Ovary (tissue), 9 donors: ENCODE measurements around the gene SNX5. TPM values are rescaled to one million over a fixed set of nuclear protein-coding genes. Genes with fewer than 3 reads are reported as not detected.

Source experiments
- DNase-seq, 5 donors: peaks; one replicate each; pipeline ENCODE4 v3.0.0-alpha.2; 2019 to 2020
- H3K27ac ChIP-seq, 2 donors: fragments of 200-600 bp; one replicate each; pipeline versions ENCODE4 v1.5.1 to v1.8.0; 2019 to 2022
- H3K27me3 ChIP-seq: fragments of 200-600 bp; one replicate; pipeline ENCODE4 v1.8.0; 2022
- H3K36me3 ChIP-seq: fragments of 200-600 bp; sonication (generic); one replicate; pipeline ENCODE4 v1.5.1; 2019
- H3K4me1 ChIP-seq: one replicate; pipeline ENCODE4 v1.8.1; 2013; ENCODE audit warnings: mild to moderate bottlenecking, moderate library complexity; ENCODE audit not compliant: insufficient read depth
- H3K4me3 ChIP-seq: fragments of 200-600 bp; sonication (generic); one replicate; pipeline ENCODE4 v1.5.1; 2017
- H3K9me3 ChIP-seq, 2 donors: fragments of 200-600 bp in 1 of 2; sonication (generic) in 1 of 2; one replicate each; pipeline versions ENCODE4 v1.5.1 to v1.8.1; 2013 to 2019; ENCODE audit warnings: mild to moderate bottlenecking in 1 of 2, moderate library complexity in 1 of 2
- CTCF ChIP-seq, 3 donors: fragments of 450-650 bp in 2 of 3; fragments of 200-600 bp in 1 of 3; IDR thresholded peaks; one replicate each; pipeline versions ENCODE4 v1.5.1 to v1.8.0; 2016 to 2022; ENCODE audit warnings: antibody characterized with exemption in 3 of 3, mild to moderate bottlenecking in 1 of 3
- EP300 ChIP-seq: sonication (generic); formaldehyde crosslinking; IDR thresholded peaks from one replicate; pipeline ENCODE4 v1.6.1; 2017; ENCODE audit warnings: antibody characterized with exemption
- POLR2A ChIP-seq: fragments of 450-650 bp; IDR thresholded peaks from one replicate; pipeline ENCODE4 v1.6.1; 2017; ENCODE audit warnings: antibody characterized with exemption, mild to moderate bottlenecking, moderate library complexity
- WGBS, 3 donors: extraction: QIAGEN DNeasy Blood & Tissue Kit in 1 of 3; methylation state at CpG; one replicate each; pipeline versions ENCODE4 v1.1.5 to v1.1.7; 2013 to 2017; 5-methylcytosine and 5-hydroxymethylcytosine counted together
- intact Hi-C, 4 donors: fragments of 100-400 bp; cut with DNase I; formaldehyde crosslinking; loops; one replicate each; pipeline versions ENCODE4 v1.11.0 to v1.15.1; 2022 to 2023
- polyA plus RNA-seq, 2 donors: library from polyadenylated mRNA; stranded (reverse); fragments of 200-250 nt in 1 of 2; fragments of 350-450 nt in 1 of 2; fragmentation: Illumina TruSeq in 1 of 2; extraction: RNeasy Lipid Tissue Mini Kit (QIAGEN cat#74804) in 1 of 2; gene quantifications; one replicate each; pipeline ENCODE4 v1.2.3, GENCODE V29; 2013 to 2014
- total RNA-seq, 7 donors: library from RNA; depleted of rRNA in 2 of 7; stranded (reverse); fragments of >200 nt in 2 of 7; fragmentation: NEBNext Ultra II Directional in 3 of 7; extraction: Animal tissue kit (Norgen Biotek cat#: 25700) in 3 of 7; gene quantifications; one replicate each; pipeline versions ENCODE4 v1.1.0 to v1.2.4, GENCODE V29; 2016 to 2023
- donor health status: DM: no; HTN: no; CAD: no; lungs with moderate emphysema.
- donor health status: DM: no; HTN: no; CAD: no.
- donor health status: Bipolar disorder and iron deficiency.
- donor health status: DM: yes; HTN: yes; CAD: no.
- donor health status: DM: no; HTN: no; CAD: no.
- donor health status: DM: yes; HTN: yes; CAD: no.

Gene SNX5
- total and polyA plus RNA-seq, 9 donors, result 74.0 to 143 (median 101) TPM

GRCh38 chr20:17916433-17916891 lies 52.1 kb downstream of the SNX5 start:
- no peak for DNase-seq
- H3K36me3 ChIP-seq, result no peaks in the 10 kb centered on the region
- no peaks in the 10 kb centered on the region for H3K9me3 ChIP-seq
- WGBS, 3 donors, result 65 to 72% (median 68%) methylated on average over 3 of the region's 3 CpGs
- no peak overlapping the region for H3K27ac ChIP-seq
- H3K4me1 ChIP-seq, result no peaks in the 10 kb centered on the region
- intact Hi-C loops, result no loop called here
- no peaks in the 10 kb centered on the region for H3K27me3 ChIP-seq
- TF ChIP-seq CTCF (IDR thresholded peaks at IDR 0.05), result no peak
- no peak for TF ChIP-seq EP300
- TF ChIP-seq POLR2A, result no peak
- H3K4me3 ChIP-seq, result no peak overlapping the region

- intact Hi-C loops, result no loop called here
- Histone ChIP-seq H3K27ac (no peak overlapping the region), H3K9me3 (no peaks in the 10 kb centered on the region), H3K27me3 (no peaks in the 10 kb centered on the region), H3K36me3 (no peaks in the 10 kb centered on the region), H3K4me1 (no peaks in the 10 kb centered on the region), H3K4me3 (no peak overlapping the region)
- no peak for TF ChIP-seq CTCF (IDR thresholded peaks at IDR 0.05)
- no peak for TF ChIP-seq POLR2A
- TF ChIP-seq EP300, result no peak
- DNase-seq, result no peak
- 85 to 100% (median 90%) methylated on average over 4 of the region's 4 CpGs for WGBS, 3 donors
These were observed 53.6 kb downstream of the SNX5 start for GRCh38 chr20:17914957-17915356.

- no peaks in the 10 kb centered on the region for H3K36me3 ChIP-seq
- intact Hi-C loops, result no loop called here
- WGBS, 3 donors, result 84 to 90% (median 88%) methylated on average over 2 of the region's 2 CpGs
These were observed 55.7 kb downstream of the SNX5 start for GRCh38 chr20:17912916-17913315.

GRCh38 chr20:17911927-17912326 lies 56.7 kb downstream of the SNX5 start:
- TF ChIP-seq POLR2A (no peak), CTCF (IDR thresholded peaks at IDR 0.05) (no peak), EP300 (no peak)
- H3K4me3 ChIP-seq, result no peak overlapping the region
- DNase-seq, result no peak
- no peaks in the 10 kb centered on the region for H3K9me3 ChIP-seq
- H3K27ac ChIP-seq, result no peak overlapping the region
- H3K4me1 ChIP-seq, result no peaks in the 10 kb centered on the region
- intact Hi-C loops, result no loop called here
- no peaks in the 10 kb centered on the region for H3K36me3 ChIP-seq
- no peaks in the 10 kb centered on the region for H3K27me3 ChIP-seq
- 81 to 84% (median 83%) methylated on average over 4 of the region's 4 CpGs for WGBS, 3 donors

More at GRCh38 chr20:17912916-17913315, 55.7 kb downstream of the SNX5 start:
- DNase-seq, result no peak
- Histone ChIP-seq H3K27me3 (no peaks in the 10 kb centered on the region), H3K4me1 (no peaks in the 10 kb centered on the region), H3K27ac (no peak overlapping the region), H3K9me3 (no peaks in the 10 kb centered on the region), H3K4me3 (no peak overlapping the region)
- TF ChIP-seq POLR2A, result no peak
- no peak for TF ChIP-seq EP300
- no peak for TF ChIP-seq CTCF (IDR thresholded peaks at IDR 0.05)
